ACC112 (cell line): ENCODE measurements around the gene JAG2.

Experiments used
- H2AFZ ChIP-seq: fragments of 200-600 bp; sonication (generic); one replicate; pipeline ENCODE4 v1.6.0; 2017; ENCODE audit warnings: antibody characterized with exemption, low read length; ENCODE audit not compliant: unreplicated experiment
- H3K27ac ChIP-seq: fragments of 200-600 bp; sonication (generic); 2 replicates; pipeline ENCODE4 v1.5.1; 2014; ENCODE audit warnings: low read depth, mild to moderate bottlenecking, antibody characterized with exemption, low read length, moderate library complexity
- H3K27me3 ChIP-seq: fragments of 200-600 bp; sonication (generic); 2 replicates; pipeline ENCODE4 v1.6.1; 2014; ENCODE audit warnings: mild to moderate bottlenecking, antibody characterized with exemption, low read length, moderate library complexity, mixed read lengths; ENCODE audit not compliant: insufficient read depth
- H3K36me3 ChIP-seq: fragments of 200-600 bp; sonication (generic); 2 replicates; pipeline ENCODE4 v1.6.1; 2016; ENCODE audit warnings: mild to moderate bottlenecking, antibody characterized with exemption, low read length, moderate library complexity, mixed read lengths; ENCODE audit not compliant: insufficient read depth
- H3K4me1 ChIP-seq: fragments of 200-600 bp; sonication (generic); one replicate; pipeline ENCODE4 v1.6.1; 2016; ENCODE audit warnings: low read length, mixed read lengths; ENCODE audit not compliant: insufficient read depth, unreplicated experiment, control insufficient read depth
- H3K4me3 ChIP-seq: fragments of 200-600 bp; sonication (generic); 2 replicates; pipeline ENCODE4 v1.5.1; 2014; ENCODE audit warnings: mild to moderate bottlenecking, low read depth, low read length
- H3K79me2 ChIP-seq: fragments of 200-600 bp; sonication (generic); one replicate; pipeline ENCODE4 v1.6.0; 2016; ENCODE audit warnings: low read length; ENCODE audit not compliant: control insufficient read depth, unreplicated experiment, insufficient read depth

The JAG2 gene

DNA sequence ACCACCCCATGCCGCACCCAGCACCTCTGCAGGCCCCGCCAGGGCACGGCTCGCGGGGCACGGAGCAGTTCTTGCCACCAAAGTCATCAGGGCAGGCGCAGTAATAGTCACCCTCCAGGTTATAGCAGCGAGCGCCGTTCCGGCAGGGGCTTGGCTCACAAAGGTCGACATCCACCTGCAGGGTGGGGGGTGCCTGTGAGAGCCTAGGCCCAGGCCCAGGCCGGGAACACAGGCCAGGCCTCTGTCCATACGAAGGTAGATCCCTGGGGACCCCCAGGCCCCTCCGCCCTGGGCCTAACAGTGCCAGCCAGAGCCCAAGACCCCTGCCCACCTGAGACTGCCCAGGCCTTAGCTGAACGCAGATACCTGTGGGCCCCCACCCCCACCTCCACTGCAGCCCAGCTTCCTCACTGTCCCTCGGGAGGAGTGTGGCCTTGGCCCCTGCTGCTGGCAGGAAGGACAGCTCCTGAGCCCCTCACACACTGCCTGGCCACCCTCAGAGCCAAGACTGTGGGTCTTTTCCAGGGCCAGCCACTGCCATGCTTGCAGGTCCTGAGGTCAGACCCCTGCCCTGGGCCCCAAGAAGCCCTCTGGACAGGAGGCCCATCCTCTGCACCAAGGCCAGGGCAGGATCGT lies 19.3 kb downstream of the JAG2 start:
- no peaks in the 10 kb centered on the region for H3K79me2 ChIP-seq
- H3K4me3 ChIP-seq: no peak overlapping the region
- H3K36me3 ChIP-seq: no peaks in the 10 kb centered on the region
- no peaks in the 10 kb centered on the region for H3K27me3 ChIP-seq
- no peak overlapping the region for H3K27ac ChIP-seq
- no peaks in the 10 kb centered on the region for H3K4me1 ChIP-seq
- no peak overlapping the region for H2AFZ ChIP-seq

GRCh38 chr14:105148604-105149145 lies 19.9 kb downstream of the JAG2 start:
- H3K79me2 ChIP-seq: no peaks in the 10 kb centered on the region
- H3K4me1 ChIP-seq: no peaks in the 10 kb centered on the region
- no peaks in the 10 kb centered on the region for H3K36me3 ChIP-seq
- H3K4me3 ChIP-seq: no peak overlapping the region
- H3K27ac ChIP-seq: no peak overlapping the region
- no peaks in the 10 kb centered on the region for H3K27me3 ChIP-seq
- no peak overlapping the region for H2AFZ ChIP-seq

GRCh38 chr14:105147671-105148603 lies 20.6 kb downstream of the JAG2 start:
- Histone ChIP-seq H2AFZ (no peak overlapping the region), H3K4me1 (no peaks in the 10 kb centered on the region), H3K27ac (no peak overlapping the region), H3K4me3 (no peak overlapping the region), H3K36me3 (no peaks in the 10 kb centered on the region), H3K27me3 (no peaks in the 10 kb centered on the region), H3K79me2 (no peaks in the 10 kb centered on the region)

DNA sequence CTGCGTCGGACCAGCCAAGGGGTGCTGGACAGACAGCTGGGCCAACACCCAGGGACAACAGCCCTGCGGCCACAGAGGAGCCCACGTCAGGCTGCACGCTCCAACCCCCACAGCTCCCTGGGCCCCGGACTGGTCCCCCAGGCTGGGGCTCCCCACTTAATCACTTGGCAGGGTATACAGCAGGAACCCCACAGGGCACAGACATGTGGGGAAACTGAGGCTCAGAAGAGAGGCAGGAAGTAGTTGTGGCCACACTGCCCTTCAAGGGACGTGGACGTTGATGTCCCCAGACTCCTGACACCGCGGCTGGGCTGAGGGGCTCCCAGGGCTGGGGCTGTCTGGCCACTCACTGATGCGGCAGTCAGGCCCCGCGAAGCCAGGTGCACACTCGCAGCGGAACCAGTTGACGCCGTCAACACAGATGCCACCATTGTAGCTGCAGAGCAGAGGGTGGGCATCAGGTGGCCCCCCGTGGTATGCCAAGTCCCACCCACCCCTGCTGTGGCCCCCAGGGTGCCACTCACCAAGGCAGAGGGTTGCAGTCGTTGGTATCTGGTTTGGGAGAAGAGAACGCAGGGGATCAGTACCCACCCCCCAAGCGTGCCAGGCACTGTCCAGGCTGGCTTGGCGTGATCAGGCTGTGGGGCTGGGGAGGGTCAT lies 21.5 kb downstream of the JAG2 start:
- no peak overlapping the region for H2AFZ ChIP-seq
- no peak overlapping the region for H3K4me3 ChIP-seq
- H3K79me2 ChIP-seq: no peaks in the 10 kb centered on the region
- no peaks in the 10 kb centered on the region for H3K27me3 ChIP-seq
- H3K36me3 ChIP-seq: no peaks in the 10 kb centered on the region
- H3K4me1 ChIP-seq: no peaks in the 10 kb centered on the region
- H3K27ac ChIP-seq: no peak overlapping the region

DNA sequence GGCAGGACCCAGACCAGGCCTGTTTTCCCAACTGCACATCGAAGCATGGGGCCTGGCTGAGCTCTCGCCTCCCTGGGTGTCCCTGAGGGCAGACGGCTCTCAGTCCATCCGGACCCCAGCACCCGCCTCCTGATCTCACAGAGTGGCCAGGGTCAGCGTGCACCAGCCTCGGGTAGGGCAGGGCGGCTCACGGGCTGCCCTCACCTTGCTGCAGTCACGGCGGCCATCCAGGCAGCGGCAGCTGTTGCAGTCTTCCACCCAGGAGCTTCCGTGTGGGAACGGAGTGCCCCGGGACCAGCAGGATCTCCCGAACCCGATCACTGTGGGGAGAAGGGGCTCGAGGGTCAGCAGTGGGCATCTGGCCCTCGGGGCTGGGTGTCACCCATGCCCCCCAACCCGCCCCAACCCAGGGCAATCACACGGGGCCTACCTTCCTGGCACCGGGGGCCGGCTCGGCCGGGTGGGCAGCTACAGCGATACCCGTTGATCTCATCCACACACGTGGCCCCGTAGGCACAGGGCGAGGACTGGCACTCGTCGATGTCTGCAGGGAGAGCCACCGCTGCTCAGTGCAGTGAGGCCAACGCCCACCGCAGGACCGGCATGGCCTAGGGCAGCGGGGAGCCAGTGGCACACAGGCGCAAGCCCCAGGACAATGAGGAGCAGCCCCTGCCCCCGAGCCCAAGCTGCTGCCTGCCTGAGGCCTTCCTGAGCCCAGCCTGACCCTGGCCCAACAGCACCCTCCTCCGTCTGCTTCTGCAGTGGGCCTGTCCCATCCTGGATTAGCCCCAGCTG lies 22.2 kb downstream of the JAG2 start:
- Histone ChIP-seq H3K4me1 (no peaks in the 10 kb centered on the region), H3K79me2 (no peaks in the 10 kb centered on the region), H3K27me3 (no peaks in the 10 kb centered on the region), H3K4me3 (no peak overlapping the region), H2AFZ (no peak overlapping the region), H3K27ac (no peak overlapping the region), H3K36me3 (no peaks in the 10 kb centered on the region)

GRCh38 chr14:105145381-105146180 lies 23.0 kb downstream of the JAG2 start:
- Histone ChIP-seq H3K27ac (no peak overlapping the region), H2AFZ (no peak overlapping the region), H3K79me2 (no peaks in the 10 kb centered on the region), H3K4me1 (no peaks in the 10 kb centered on the region), H3K4me3 (no peak overlapping the region), H3K36me3 (no peaks in the 10 kb centered on the region), H3K27me3 (no peaks in the 10 kb centered on the region)

GRCh38 chr14:105144666-105145380 lies 23.8 kb downstream of the JAG2 start:
- Histone ChIP-seq H3K4me3 (no peak overlapping the region), H3K27ac (no peak overlapping the region), H3K36me3 (no peaks in the 10 kb centered on the region)

DNA sequence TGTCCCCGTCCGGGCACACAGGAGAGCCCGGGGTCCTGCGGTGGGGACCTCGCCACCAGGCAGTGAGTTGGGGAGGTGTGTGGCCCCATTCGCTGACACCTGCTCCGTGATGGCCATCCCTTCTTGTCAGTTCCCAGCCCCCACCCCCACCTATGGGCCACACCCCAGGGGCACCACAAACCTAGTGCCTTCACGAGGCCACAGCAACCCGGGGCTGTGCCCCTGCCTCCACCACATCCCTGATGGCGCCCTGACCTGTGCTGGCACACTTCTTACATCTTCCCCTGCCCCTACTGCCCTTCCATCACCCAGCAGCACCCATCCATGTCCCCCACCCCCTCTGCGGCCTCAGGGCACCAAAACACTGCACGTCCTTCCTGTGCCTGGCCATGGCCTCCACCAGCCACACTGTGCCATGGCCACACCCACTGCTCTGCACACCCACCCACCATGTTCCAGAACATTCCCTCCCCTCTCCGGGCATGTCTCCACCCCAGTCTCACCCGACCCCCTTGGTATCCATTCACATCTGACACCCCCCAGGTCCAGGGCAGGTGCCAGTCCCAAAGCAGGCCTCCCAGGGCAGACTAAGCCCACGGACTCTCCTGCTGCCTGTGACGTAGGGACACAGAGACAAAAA lies 24.4 kb downstream of the JAG2 start:
- H3K79me2 ChIP-seq: no peaks in the 10 kb centered on the region
- H3K27ac ChIP-seq: no peak overlapping the region
- H3K27me3 ChIP-seq: no peaks in the 10 kb centered on the region
- H3K4me3 ChIP-seq: no peak overlapping the region
- no peaks in the 10 kb centered on the region for H3K4me1 ChIP-seq
- no peak overlapping the region for H2AFZ ChIP-seq
- H3K36me3 ChIP-seq: no peaks in the 10 kb centered on the region

More at GRCh38 chr14:105144666-105145380, 23.8 kb downstream of the JAG2 start:
- Histone ChIP-seq H2AFZ (no peak overlapping the region), H3K79me2 (no peaks in the 10 kb centered on the region), H3K4me1 (no peaks in the 10 kb centered on the region), H3K27me3 (no peaks in the 10 kb centered on the region)

DNA sequence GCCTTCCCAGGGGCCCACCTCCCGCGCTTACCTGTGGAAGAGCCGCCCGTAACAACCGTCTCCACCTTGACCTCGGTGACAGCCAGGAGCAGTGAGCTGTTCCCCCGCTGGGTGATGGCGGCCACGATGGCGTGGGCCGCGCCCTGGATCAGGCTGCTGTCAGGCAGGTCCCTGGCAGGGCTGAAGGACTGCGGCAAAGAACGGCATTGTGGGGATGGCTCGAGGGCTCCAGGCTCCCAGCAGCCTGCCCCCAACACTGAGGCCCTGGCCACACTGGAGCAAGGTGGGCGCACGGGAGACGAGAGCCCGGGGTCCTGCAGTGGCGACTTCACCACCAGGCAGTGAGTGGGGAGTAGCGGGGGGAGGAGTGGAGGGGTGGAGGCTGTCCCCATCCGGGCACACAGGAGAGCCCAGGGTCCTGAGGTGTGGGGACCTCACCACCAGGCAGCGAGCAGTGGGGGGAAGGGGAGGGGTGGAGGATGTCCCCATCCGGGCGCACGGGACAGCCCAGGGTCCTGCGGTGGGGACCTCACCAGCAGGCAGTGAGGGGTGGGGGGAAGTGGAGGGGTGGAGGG lies 25.0 kb downstream of the JAG2 start:
- Histone ChIP-seq H3K36me3 (no peaks in the 10 kb centered on the region), H2AFZ (no peak overlapping the region), H3K4me1 (no peaks in the 10 kb centered on the region), H3K79me2 (no peaks in the 10 kb centered on the region), H3K4me3 (no peak overlapping the region), H3K27ac (no peak overlapping the region), H3K27me3 (no peaks in the 10 kb centered on the region)
